ENCODE results near the gene OFD1.
"Not testable (repeated sequence)": the region's sequence is repeated elsewhere in the genome, so short reads cannot be mapped to it uniquely, and the experiment has no call there.

Gene OFD1

DNA sequence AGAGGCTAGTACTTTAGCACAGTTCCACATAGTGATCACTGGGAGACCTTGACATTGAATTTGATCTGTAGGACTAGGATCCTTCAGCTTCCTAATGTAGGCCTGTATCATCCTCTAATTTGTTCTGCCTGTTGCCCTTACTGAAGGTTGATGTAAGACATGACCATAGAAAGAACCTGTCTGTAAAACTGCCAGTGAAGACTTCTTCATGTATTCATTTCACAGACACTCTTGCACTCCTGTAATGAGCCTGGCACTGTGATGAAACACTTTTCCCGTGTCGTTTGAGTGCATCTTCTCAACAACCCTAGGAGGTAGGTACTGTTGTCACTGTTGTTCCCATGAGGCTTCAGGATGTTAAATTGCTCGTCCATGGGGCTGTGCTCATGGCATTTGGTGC is 31.0 kb upstream of the OFD1 start:
- no peak for DNase-seq

DNA sequence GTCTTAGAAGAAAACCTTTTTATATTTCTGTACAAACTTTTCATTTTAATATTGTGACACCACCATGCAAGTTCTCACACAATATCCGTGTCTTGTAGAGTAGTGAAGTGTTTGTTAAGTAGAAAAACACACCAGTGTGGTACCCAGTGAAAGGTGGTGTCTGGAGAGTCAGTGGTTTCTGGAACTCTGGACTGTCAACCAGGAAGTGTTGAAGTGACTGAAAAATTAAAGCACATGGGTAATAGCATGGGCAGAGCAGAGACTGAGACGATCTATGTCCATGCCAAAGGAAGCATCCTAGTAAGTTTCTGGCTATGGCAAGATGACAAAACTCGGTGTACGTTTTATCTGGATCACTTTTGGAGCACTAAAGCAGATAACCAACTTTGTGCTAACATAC is 23.4 kb upstream of the OFD1 start:
- DNase-seq: no peak

GRCh38 chrX:13716455-13716854 is 18.1 kb upstream of the OFD1 start:
- no peak for DNase-seq

DNA sequence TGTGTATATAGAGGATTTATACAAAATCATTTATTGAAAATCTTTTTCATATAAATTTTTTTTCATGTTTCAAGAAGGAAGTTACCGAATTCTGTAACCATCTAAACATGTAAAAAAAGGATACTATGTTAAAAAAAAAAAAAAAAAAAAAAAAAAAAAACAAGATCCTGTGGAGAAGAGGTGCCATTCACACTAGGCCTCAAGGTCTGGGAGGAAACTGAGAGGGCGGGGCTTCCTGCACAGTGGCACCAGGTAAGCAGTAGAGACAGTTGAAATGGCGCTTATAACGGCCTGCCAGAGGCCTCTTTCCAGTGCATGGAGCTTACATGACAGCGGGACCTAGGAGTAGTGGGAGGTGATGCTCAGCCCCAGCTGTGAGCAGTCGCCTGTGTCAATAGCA is 17.6 kb upstream of the OFD1 start:
- no peak for DNase-seq

- no peak for DNase-seq
Measured at GRCh38 chrX:13717700-13718472, 16.7 kb upstream of the OFD1 start.

DNA sequence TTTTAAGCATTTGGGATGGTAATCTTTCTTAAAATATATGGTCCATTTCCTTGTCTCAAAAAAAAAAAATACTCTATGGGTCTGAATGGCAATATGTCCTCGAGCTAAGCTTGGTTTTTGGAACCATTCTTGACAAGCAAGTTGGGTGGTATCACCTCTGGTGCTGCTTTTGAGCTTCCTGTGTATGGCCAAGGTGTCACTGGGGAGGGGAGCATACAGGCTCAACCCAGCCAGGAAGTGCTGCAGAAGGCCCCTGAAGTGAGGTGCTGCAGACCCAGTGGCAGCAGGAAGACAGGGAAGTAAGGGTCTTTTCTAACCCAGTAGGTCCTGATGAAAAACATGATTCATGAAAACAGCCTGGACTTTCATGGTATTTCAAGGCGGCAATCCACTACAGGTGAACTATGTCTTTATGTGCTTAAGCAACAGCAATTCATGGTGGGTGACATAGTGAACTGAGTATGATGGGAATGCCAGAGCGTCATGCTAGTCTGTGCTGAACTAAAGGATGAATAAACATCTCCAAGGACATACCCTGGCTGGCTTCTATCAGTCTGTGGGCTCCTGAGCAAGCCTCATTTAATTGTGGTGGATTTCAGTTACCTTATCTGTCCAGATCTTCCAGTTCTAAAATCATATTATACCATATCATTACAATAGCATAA is 15.2 kb upstream of the OFD1 start:
- DNase-seq: no peak

DNA sequence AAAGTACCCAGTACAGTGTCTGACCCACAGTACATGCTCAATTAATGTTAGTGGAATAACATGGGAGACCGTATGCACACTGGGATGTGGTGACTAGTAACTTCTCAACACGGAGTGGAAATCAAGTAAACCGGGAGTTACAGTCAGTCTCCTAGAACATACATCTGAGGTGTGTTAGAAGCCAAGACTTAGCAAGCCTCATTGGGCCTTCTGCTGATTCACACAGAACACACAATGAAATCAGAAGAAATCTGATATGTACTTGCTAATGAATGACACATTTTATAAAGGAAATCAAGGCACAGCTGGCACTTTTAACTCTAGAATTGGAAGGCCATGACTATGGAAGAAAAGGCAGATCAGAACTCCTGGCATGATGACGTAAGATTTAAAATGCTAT is 13.2 kb upstream of the OFD1 start:
- no peak for DNase-seq

- no peak for DNase-seq
Measured at GRCh38 chrX:13721819-13722519, 12.6 kb upstream of the OFD1 start.

DNA sequence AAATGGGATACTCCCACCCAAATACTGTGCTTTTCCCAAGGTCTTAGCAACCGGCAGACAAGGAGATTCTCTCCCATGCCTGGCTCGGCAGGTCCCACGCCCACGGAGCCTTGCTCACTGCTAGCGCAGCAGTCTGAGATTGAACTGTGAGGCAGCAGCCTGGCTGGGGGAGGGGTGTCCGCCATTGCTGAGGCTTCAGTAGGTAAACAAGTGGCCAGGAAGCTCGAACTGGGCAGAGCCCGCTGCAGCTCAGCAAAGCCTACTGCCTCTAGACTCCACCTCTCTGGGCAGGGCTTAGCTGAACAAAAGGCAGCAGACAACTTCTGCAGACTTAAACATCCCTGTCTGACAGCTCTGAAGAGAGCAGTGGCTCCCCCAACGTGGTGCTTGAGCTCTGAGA is 9.7 kb upstream of the OFD1 start:
- DNase-seq: not testable (repeated sequence)

- DNase-seq: not testable (repeated sequence)
Measured at GRCh38 chrX:13726583-13726982, 8.0 kb upstream of the OFD1 start.

DNA sequence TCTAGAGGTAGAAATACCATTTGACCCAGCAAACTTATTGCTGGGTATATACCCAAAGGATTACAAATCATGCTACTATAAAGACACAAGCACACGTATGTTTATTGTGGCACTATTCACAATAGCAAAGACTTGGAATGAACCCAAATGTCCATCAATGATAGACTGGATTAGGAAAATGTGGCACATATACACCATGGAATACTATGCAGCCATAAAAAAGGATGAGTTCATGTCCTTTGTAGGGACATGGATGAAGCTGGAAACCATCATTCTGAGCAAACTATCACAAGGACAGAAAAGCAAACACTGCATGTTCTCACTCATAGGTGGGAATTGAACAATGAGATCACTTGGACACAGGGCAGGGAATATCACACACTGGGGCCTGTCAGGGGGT is 4.0 kb upstream of the OFD1 start:
- DNase-seq: not testable (repeated sequence)

DNA sequence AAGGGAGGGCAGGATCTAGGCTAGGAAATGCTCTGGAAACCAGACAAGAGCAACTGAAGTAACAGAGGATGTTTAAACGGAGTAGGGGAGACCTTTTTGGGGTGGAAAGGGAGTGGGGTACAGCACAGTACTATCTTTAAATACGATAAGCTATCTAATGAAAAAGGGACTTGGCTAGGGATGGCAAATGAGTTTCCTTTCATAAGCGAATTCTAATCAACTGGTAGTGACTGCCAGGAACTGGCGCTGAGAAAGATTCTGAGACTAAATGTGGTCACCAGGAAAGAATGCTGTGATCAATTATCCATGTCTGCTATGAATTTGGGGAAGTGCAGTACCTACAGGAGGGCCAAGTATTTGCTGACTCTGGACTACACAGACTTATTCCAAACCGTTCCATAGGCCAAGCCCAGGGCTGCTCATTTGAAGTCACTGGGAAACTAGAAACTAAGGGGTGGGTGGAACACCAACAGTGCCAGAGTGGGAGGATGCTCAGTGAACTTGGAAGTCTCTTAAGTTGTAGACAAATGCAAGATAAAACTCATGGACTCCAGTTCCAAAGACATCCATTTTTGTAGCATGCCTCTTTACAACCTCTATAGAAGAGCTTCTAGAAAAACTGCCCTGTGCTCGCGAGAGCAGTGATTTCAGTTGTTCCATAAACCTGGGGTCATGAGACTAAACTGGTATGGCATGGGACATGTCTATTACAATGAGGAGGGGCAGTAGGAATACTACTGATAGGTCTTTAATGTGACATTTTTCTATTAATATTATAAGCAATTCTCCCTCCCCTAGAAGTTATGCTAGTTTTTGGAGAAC is 2.1 kb upstream of the OFD1 start:
- DNase-seq: no peak

DNA sequence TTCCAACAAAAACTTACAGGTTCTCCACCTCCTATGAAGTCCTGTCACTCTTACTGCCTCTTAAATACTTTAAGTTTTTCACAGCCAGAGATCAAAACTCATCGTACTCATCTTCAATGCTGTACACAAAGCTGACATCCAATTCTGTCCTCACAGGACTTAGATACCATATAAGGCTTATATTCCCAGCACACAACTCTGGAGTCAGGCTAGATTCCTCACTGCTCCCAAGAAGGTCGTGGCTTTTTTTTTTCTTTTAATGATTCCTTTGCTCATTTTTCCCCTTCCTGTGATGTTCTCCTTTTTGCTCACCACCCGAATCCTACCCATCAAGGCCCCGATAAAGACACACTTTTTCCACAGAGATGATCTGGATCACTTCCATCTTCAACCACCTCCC is 1.0 kb upstream of the OFD1 start:
- no peak for DNase-seq

DNA sequence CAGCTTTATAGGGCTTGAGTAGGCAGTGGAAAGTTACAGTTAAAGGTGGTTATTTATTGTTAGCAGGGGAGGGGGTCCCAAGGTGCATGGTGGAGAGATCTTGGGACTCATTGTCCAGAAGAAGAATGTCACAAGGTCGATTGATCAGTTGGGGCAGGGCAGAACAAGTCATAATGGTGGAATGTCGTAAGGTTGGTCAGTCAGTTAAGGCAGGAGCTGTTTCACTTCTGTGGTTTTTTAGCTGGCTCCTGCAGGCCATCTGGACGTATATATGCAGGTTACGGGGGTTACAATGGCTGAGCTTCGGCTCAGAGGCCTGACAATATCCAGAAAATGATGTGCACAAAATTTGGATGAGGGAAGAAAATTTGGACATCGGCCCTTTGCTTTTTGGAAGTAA is 7.1 kb downstream of the OFD1 start:
- DNase-seq: no peak

GRCh38 chrX:13742397-13743176 is 8.0 kb downstream of the OFD1 start:
- DNase-seq: no peak

- no peak for DNase-seq
Measured at GRCh38 chrX:13747836-13748235, 13.3 kb downstream of the OFD1 start.

DNA sequence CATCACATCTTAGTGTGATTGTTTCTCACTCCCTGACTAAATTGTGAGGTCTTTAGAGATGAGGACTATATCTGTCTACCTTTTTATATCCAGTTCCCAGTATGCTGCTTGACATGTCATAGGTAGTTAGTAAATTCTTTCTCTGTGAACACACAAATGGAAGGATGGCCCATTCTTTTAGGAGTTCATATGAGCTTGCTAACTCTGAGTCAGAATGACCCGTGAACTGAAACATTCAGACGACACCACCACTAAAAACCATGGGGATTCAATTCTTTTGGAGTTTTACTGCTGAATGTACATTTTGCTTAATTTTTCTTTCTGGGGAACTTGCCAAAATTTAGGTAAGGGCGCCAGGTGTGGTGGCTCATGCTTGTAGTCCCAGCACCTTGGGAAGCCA is 13.9 kb downstream of the OFD1 start:
- no peak for DNase-seq

GRCh38 chrX:13750204-13750603 is 15.7 kb downstream of the OFD1 start:
- DNase-seq: peak; percentile 25

- no peak for DNase-seq
Measured at GRCh38 chrX:13750812-13751211, 16.3 kb downstream of the OFD1 start.

DNA sequence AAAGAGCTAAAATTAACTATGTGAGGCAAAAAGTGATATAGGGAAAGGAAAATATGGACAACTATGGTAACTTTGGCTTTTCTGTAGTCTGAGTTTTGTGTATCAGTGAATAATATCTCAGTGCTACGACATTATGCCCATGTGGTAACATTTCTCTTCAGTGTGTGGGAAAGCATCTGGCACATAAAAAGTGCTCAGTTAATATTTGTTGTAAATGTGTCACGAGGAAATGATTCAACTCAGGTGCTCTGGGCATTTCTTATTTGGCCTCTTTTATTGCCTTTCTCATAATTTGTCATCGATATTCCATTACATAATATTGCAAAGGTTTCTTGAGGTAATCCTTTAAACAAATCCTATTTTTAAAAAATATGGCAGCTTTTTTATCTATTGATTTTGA is 17.6 kb downstream of the OFD1 start:
- no peak for DNase-seq

- DNase-seq: no peak
Measured at GRCh38 chrX:13752646-13753045, 18.1 kb downstream of the OFD1 start.

DNA sequence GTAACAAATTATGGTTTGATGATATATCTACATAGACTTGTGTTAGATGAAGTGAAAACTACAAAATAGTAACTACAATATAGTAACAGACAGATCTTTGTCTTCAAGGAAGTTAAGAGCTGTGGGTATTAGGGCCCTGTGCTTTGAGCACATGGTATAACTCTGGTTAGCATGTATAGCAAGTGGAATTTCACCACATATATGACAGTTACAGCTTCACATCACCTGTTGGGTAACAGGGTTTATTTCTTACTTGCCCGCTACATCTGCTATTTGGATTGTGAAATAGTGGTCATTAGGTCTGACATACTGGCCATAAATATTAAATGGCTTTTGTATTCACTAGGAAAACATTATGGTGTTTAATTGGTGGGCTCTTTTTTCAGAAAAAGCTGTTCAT is 20.2 kb downstream of the OFD1 start:
- DNase-seq: no peak
